HFF-Myc (cell line): ENCODE results near the gene KRTAP9-2.
"Not testable (repeated sequence)": the region's sequence is repeated elsewhere in the genome, so short reads cannot be mapped to it uniquely, and the experiment has no call there.

Experiments used
- DNase-seq: peaks from one replicate; pipeline ENCODE4 v3.0.0-alpha.2; 2011; ENCODE audit warnings: low read depth; ENCODE audit errors: extremely low read depth
- H3K4me3 ChIP-seq: replicated peaks from 2 replicates; pipeline ENCODE4 v1.5.1; 2011; ENCODE audit warnings: low read depth, mild to moderate bottlenecking, control low read depth, low read length
- TF ChIP-seq, protein P1 (sequence below): IDR thresholded peaks from 2 replicates; pipeline ENCODE4 v1.5.1; 2012; ENCODE audit warnings: mild to moderate bottlenecking, low read depth, low read length, control low read depth; ENCODE audit errors: missing control alignments

Gene KRTAP9-2

DNA sequence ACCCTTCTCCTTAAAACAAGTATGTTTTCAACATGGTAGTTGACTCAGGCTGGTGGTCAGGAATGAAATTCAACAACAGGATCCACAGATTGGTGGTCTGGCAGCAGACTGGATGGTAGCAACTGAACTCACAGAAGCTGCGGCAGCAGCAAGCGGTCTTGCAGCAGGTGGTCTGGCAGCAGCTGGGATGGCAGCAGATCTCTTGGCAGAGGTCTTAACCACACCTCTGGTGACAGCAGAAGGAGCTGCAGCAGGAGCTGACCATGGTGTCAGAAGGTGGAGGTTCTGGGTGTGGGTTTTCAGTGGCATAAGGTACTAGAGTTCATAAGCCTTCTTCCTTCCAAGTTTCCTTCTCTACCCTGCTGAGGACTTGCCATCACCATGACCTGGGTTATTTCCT is 39.6 kb upstream of the KRTAP9-2 start:
- no peak overlapping the region for H3K4me3 ChIP-seq
- TF ChIP-seq, protein P1, sequence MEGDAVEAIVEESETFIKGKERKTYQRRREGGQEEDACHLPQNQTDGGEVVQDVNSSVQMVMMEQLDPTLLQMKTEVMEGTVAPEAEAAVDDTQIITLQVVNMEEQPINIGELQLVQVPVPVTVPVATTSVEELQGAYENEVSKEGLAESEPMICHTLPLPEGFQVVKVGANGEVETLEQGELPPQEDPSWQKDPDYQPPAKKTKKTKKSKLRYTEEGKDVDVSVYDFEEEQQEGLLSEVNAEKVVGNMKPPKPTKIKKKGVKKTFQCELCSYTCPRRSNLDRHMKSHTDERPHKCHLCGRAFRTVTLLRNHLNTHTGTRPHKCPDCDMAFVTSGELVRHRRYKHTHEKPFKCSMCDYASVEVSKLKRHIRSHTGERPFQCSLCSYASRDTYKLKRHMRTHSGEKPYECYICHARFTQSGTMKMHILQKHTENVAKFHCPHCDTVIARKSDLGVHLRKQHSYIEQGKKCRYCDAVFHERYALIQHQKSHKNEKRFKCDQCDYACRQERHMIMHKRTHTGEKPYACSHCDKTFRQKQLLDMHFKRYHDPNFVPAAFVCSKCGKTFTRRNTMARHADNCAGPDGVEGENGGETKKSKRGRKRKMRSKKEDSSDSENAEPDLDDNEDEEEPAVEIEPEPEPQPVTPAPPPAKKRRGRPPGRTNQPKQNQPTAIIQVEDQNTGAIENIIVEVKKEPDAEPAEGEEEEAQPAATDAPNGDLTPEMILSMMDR, result no peak
- no peak for DNase-seq

DNA sequence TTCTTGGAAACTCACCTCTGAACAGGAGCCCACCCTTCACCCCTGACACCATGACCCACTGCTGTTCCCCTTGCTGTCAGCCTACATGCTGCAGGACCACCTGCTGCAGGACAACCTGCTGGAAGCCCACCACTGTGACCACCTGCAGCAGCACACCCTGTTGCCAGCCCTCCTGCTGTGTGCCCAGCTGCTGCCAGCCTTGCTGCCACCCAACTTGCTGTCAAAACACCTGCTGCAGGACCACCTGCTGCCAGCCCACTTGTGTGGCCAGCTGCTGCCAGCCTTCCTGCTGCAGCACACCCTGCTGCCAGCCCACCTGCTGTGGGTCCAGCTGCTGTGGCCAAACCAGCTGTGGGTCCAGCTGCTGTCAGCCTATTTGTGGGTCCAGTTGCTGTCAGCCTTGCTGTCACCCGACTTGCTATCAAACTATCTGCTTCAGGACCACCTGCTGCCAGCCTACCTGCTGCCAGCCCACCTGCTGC is 36.6 kb upstream of the KRTAP9-2 start, which contains the start of gene KRTAP9-1:
Gene KRTAP9-1, plus strand, starts transcription at position 51 of the 482 bp plus-strand sequence. Its CDS starts 0 bp downstream, at position 51.
- DNase-seq, H3K4me3 ChIP-seq: not testable (repeated sequence)

DNA sequence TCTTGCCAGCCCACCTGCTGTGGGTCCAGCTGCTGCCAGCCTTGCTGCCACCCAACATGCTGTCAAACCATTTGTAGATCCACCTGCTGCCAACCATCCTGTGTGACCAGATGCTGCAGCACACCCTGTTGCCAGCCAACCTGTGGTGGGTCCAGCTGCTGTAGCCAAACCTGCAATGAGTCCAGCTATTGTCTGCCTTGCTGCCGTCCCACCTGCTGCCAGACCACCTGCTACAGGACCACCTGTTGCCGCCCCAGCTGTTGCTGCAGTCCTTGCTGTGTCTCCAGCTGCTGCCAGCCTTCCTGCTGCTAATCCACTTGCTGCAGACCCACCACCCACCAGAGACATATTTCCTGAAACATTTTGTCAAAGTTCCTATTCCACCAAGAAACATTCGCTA is 36.1 kb upstream of the KRTAP9-2 start:
- TF ChIP-seq, protein P1, result no peak
- H3K4me3 ChIP-seq, result no peak overlapping the region
- no peak for DNase-seq

DNA sequence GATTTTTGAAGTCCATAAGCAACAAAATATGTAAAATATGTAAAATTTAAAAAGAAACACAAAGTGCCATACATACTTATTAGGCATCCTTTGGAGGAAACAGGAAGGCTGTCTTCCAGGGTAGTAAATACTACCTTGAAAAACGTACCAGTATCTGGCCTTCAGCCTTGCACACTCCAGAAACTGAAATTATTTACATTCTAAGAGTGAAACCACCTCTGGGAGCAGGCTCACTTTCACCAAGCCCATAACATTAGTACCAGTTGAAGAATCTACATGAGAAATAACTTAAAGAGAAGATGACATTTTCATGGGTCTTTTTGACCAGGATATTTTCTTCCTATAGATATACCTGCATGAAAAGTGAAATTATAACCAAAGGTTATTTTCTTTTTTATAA is 30.4 kb upstream of the KRTAP9-2 start:
- no peak overlapping the region for H3K4me3 ChIP-seq
- TF ChIP-seq, protein P1, result no peak

DNA sequence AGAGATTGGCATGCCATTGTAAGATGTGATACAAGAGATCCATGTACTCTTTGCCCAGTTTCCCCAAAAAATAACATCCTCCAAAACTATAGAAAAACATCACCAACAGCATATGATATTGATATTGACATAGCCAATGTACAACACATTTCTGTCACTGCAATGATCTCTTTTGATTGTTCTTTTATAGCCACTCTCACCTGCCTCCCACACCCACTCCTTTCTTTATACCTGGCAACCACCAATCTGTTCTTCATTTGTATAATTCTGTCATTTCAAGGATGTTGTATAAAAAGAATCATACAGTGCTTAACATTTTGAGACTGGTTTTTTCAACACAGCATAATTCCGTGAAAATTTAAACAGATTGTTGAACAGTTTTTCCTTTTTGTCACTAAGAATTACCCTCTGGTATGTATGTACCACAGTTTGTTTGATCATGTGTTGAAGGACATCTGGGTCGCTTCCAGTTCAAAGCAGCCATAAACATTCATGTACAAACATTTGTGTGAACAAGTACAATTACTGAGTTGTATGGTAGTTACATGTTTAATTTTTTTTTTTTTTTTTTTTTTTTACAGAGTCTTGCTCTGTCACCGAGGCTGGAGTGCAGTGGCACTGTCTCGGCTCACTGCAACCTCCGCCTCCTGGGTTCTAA is 26.9 kb upstream of the KRTAP9-2 start:
- H3K4me3 ChIP-seq, result no peak overlapping the region
- TF ChIP-seq, protein P1, result no peak
- DNase-seq, result no peak

More for the DNA sequence above, 30.4 kb upstream of the KRTAP9-2 start:
- DNase-seq, result no peak

DNA sequence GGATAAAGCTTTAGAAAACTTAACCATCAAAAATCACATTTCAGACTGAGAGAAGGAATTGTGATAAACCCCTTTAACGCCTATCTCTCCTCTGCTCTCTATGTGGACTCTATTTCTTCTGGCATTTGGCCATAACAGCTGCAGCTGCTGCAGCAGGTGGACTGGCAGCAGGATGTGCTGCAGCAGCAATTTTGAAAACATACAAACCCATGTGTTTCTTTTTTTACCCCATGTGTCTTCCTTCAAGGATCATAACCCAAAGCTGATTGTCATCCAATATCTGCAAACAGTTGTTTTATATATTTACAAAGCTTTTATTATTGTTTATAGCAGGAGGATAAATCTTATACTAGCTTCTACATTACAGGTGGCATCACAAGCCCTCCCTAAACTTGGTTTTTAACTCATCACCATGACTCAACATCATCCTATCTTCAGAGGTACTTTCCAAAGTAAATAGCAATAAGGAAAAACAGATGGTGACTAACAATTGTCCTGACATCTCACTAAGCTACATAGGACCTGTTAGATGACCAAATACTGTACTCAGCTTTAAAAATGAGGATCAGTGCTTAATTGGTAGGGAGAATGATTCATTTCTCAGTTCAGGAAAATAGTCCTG is 14.5 kb upstream of the KRTAP9-2 start:
- no peak overlapping the region for H3K4me3 ChIP-seq
- TF ChIP-seq, protein P1, result no peak
- peak; percentile 56 for DNase-seq

DNA sequence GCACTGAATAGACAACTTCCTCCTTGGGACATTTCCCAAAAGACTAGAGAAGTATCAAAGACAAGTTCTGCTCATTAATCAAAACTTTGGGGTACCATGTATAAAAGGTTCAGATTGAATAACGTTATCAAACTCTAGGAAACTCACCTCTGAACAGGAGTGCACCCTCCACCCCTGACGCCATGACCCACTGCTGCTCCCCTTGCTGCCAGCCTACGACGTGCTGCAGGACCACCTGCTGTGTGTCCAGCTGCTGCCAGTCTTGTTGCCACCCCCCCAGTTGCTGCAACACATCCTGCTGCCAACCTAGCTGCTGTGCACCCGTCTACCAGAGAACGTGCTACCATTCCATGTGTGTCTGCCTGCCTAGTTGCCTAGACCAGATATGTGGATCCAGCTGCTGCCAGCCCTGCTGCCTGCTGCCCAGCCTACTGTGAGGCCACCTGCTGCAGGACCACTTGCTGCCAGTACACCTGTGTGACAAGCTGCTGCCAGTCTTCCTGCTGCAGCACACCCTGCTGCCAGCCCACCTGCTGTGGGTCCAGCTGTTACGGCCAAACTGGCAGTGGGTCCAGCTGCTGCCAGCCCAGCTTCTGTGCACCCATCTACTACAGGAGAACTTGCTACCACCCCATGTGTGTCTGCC is 13.8 kb upstream of the KRTAP9-2 start:
- TF ChIP-seq, protein P1, result no peak
- H3K4me3 ChIP-seq, result no peak overlapping the region
- no peak for DNase-seq
